ENCODE data around the gene COPS7A.
A peak's percentile ranks its signal among the peaks of the same experiment; 100 is the strongest.

Gene COPS7A

GRCh38 chr12:6765634-6766581, 42.1 kb downstream of the COPS7A start, which contains the start of gene PTMS (continued):
- TF ChIP-seq PRDM10 (tag by site-specific recombination; IDR thresholded peaks at IDR 0.05) (peak; percentile 92), ZBTB44 (tag by site-specific recombination; IDR thresholded peaks at IDR 0.05) (no peak), ZSCAN30 (tag by site-specific recombination; IDR thresholded peaks at IDR 0.05) (0 out of 2 replicates have a peak, but pooled peaks have one; percentile 13), ZNF76 (tag by site-specific recombination; IDR thresholded peaks at IDR 0.05; ENCODE audit: borderline replicate concordance, low read depth) (peak; percentile 80), ZFP69B (tag by site-specific recombination; IDR thresholded peaks at IDR 0.05) (peak; percentile 74), ZNF433 (tag by site-specific recombination; IDR thresholded peaks at IDR 0.05; ENCODE audit: low read depth) (no peak), ZNF148 (tag by site-specific recombination; IDR thresholded peaks at IDR 0.05; ENCODE audit: borderline replicate concordance) (no peak), YY2 (tag by site-specific recombination; IDR thresholded peaks at IDR 0.05) (no peak), PBX3 (CRISPR knock-in tag; IDR thresholded peaks at IDR 0.05) (peak; percentile 77; the same call in 1 of the 2 replicates), PRDM1 (tag by site-specific recombination; IDR thresholded peaks at IDR 0.05) (peak; percentile 97), ZSCAN5A (tag by site-specific recombination; IDR thresholded peaks at IDR 0.05) (peak; percentile 92), ZNF2 (tag by site-specific recombination; IDR thresholded peaks at IDR 0.05) (no peak; the same call in 1 of the 2 replicates), KLF7 (tag by site-specific recombination; IDR thresholded peaks at IDR 0.05; ENCODE audit: borderline replicate concordance) (peak; percentile 96), ZBTB20 (tag by site-specific recombination; IDR thresholded peaks at IDR 0.05) (peak; percentile 98), PRDM6 (tag by site-specific recombination; IDR thresholded peaks at IDR 0.05) (no peak), ZNF501 (tag by site-specific recombination; IDR thresholded peaks at IDR 0.05) (peak; percentile 84), ZNF19 (tag by site-specific recombination; IDR thresholded peaks at IDR 0.05; ENCODE audit: low read depth) (no peak), ZNF48 (tag by site-specific recombination; IDR thresholded peaks at IDR 0.05) (no peak), KLF8 (tag by site-specific recombination; IDR thresholded peaks at IDR 0.05) (peak; percentile 99), ZSCAN16 (tag by site-specific recombination; IDR thresholded peaks at IDR 0.05) (no peak), ZNF391 (tag by site-specific recombination; IDR thresholded peaks at IDR 0.05; ENCODE audit: borderline replicate concordance, low read depth) (0 out of 2 replicates have a peak, but pooled peaks have one; percentile 24), ZBTB48 (tag by site-specific recombination; IDR thresholded peaks at IDR 0.05) (peak; percentile 71), ZNF175 (tag by site-specific recombination; IDR thresholded peaks at IDR 0.05) (no peak), ZNF24 (tag by site-specific recombination; IDR thresholded peaks at IDR 0.05) (peak; percentile 62; the same call in 1 of the 2 replicates), ZNF514 (tag by site-specific recombination; IDR thresholded peaks at IDR 0.05) (no peak)
